Activated CD4-positive, alpha-beta T cell treated with anti-CD3 and anti-CD28 coated beads, Interleukin-2, amount 10 ng/mL, durations not matched to agents 24 days and 14 days (primary cell): ENCODE results near the gene TXK. TPM values are rescaled to one million over a fixed set of nuclear protein-coding genes. Genes with fewer than 3 reads are reported as not detected.

Experiments used
- DNase-seq: peaks from one replicate; pipeline ENCODE4 v3.0.0; 2022
- H3K27ac Mint-ChIP-seq: one replicate; pipeline ENCODE4 v1.8.0; 2022; ENCODE audit warnings: mild to moderate bottlenecking, mixed read lengths
- H3K27me3 Mint-ChIP-seq: one replicate; pipeline ENCODE4 v1.8.0; 2022; ENCODE audit warnings: mixed read lengths
- H3K36me3 Mint-ChIP-seq: one replicate; pipeline ENCODE4 v1.8.0; 2022; ENCODE audit warnings: low read depth, mild to moderate bottlenecking, mixed read lengths
- H3K4me1 Mint-ChIP-seq: one replicate; pipeline ENCODE4 v1.8.0; 2021; ENCODE audit warnings: mixed read lengths
- H3K4me3 Mint-ChIP-seq: one replicate; pipeline ENCODE4 v1.8.0; 2022; ENCODE audit warnings: mild to moderate bottlenecking, moderate library complexity, mixed read lengths
- H3K9me3 Mint-ChIP-seq: one replicate; pipeline ENCODE4 v1.8.0; 2021; ENCODE audit warnings: mixed read lengths
- intact Hi-C: fragments of 100-400 bp; cut with micrococcal nuclease; formaldehyde crosslinking; loops from one replicate; pipeline ENCODE4 v1.15.1; 2023
- total RNA-seq: library from RNA; stranded (reverse); gene quantifications from 2 replicates; pipeline ENCODE4 v1.2.3, GENCODE V29; 2022

Gene TXK
- total RNA-seq, 1 donor from 2014 or later = 7.6 TPM

GRCh38 chr4:48078862-48079655, 55.0 kb downstream of the TXK start:
- intact Hi-C loops = no loop called here
- Mint-ChIP-seq H3K9me3 (no peaks in the 10 kb centered on the region), H3K4me1 (peaks cover 11% of the 10 kb centered on the region), H3K27ac (no peak overlapping the region), H3K4me3 (no peak overlapping the region), H3K36me3 (peaks cover 46% of the 10 kb centered on the region), H3K27me3 (no peaks in the 10 kb centered on the region)
- no peak for DNase-seq

- H3K36me3 Mint-ChIP-seq = peaks cover 46% of the 10 kb centered on the region
- intact Hi-C loops = no loop called here
Measured at GRCh38 chr4:48078425-48078824, 55.6 kb downstream of the TXK start.

GRCh38 chr4:48074657-48075056, 59.4 kb downstream of the TXK start:
- Mint-ChIP-seq H3K27ac (no peak overlapping the region), H3K9me3 (no peaks in the 10 kb centered on the region), H3K36me3 (peaks cover 42% of the 10 kb centered on the region), H3K4me3 (no peak overlapping the region), H3K27me3 (no peaks in the 10 kb centered on the region), H3K4me1 (peaks cover 4% of the 10 kb centered on the region)
- intact Hi-C loops = no loop called here
- DNase-seq = no peak

More at GRCh38 chr4:48078425-48078824, 55.6 kb downstream of the TXK start:
- H3K27me3 Mint-ChIP-seq = no peaks in the 10 kb centered on the region
- no peak for DNase-seq
- H3K4me3 Mint-ChIP-seq = no peak overlapping the region
- H3K4me1 Mint-ChIP-seq = peaks cover 11% of the 10 kb centered on the region
- H3K27ac Mint-ChIP-seq = no peak overlapping the region
- no peaks in the 10 kb centered on the region for H3K9me3 Mint-ChIP-seq

- Mint-ChIP-seq H3K9me3 (no peaks in the 10 kb centered on the region), H3K27me3 (no peaks in the 10 kb centered on the region), H3K4me1 (no peaks in the 10 kb centered on the region), H3K27ac (no peak overlapping the region), H3K36me3 (peaks cover 44% of the 10 kb centered on the region), H3K4me3 (no peak overlapping the region)
- intact Hi-C loops = no loop called here
- DNase-seq = no peak
Measured at GRCh38 chr4:48073567-48074103, 60.4 kb downstream of the TXK start.

- H3K27me3 Mint-ChIP-seq = no peaks in the 10 kb centered on the region
- intact Hi-C loops = no loop called here
- H3K27ac Mint-ChIP-seq = no peak overlapping the region
- H3K4me3 Mint-ChIP-seq = no peak overlapping the region
- H3K4me1 Mint-ChIP-seq = peaks cover 2% of the 10 kb centered on the region
- H3K9me3 Mint-ChIP-seq = no peaks in the 10 kb centered on the region
- DNase-seq = no peak
- H3K36me3 Mint-ChIP-seq = peaks cover 56% of the 10 kb centered on the region
Measured at GRCh38 chr4:48071191-48071590, 62.9 kb downstream of the TXK start.

GRCh38 chr4:48069026-48069425, 65.0 kb downstream of the TXK start:
- Mint-ChIP-seq H3K4me3 (no peak overlapping the region), H3K4me1 (peaks cover 15% of the 10 kb centered on the region), H3K36me3 (peaks cover 56% of the 10 kb centered on the region), H3K27ac (no peak overlapping the region), H3K27me3 (no peaks in the 10 kb centered on the region), H3K9me3 (no peaks in the 10 kb centered on the region)
- DNase-seq = no peak
- intact Hi-C loops = loop anchor here (5.0 kb wide), 1 partner anchor 37 kb away; no protein-coding TSS in a partner anchor

GRCh38 chr4:48068182-48068581, 65.9 kb downstream of the TXK start:
- H3K4me3 Mint-ChIP-seq = no peak overlapping the region
- H3K27me3 Mint-ChIP-seq = no peaks in the 10 kb centered on the region
- peaks cover 52% of the 10 kb centered on the region for H3K36me3 Mint-ChIP-seq
- intact Hi-C loops = loop anchor here (5.0 kb wide), 1 partner anchor 36 kb away; no protein-coding TSS in a partner anchor
- no peak overlapping the region for H3K27ac Mint-ChIP-seq
- DNase-seq = no peak
- no peaks in the 10 kb centered on the region for H3K9me3 Mint-ChIP-seq
- peaks cover 15% of the 10 kb centered on the region for H3K4me1 Mint-ChIP-seq

GRCh38 chr4:48067536-48067935, 66.5 kb downstream of the TXK start:
- no peak for DNase-seq

GRCh38 chr4:48065587-48066052, 68.4 kb downstream of the TXK start:
- H3K4me3 Mint-ChIP-seq = no peak overlapping the region
- DNase-seq = no peak
- peaks cover 12% of the 10 kb centered on the region for H3K9me3 Mint-ChIP-seq
- peaks cover 15% of the 10 kb centered on the region for H3K4me1 Mint-ChIP-seq
- intact Hi-C loops = loop anchor here (2.0 to 5.0 kb wide), 4 partner anchors 19 to 45 kb away; no protein-coding TSS in a partner anchor
- peaks cover 44% of the 10 kb centered on the region for H3K36me3 Mint-ChIP-seq
- H3K27ac Mint-ChIP-seq = peak overlapping the region; percentile 43
- no peaks in the 10 kb centered on the region for H3K27me3 Mint-ChIP-seq

More at GRCh38 chr4:48067536-48067935, 66.5 kb downstream of the TXK start:
- peaks cover 15% of the 10 kb centered on the region for H3K4me1 Mint-ChIP-seq
- intact Hi-C loops = loop anchor here (5.0 kb wide), 1 partner anchor 35 kb away; no protein-coding TSS in a partner anchor
- H3K27ac Mint-ChIP-seq = no peak overlapping the region
- peaks cover 53% of the 10 kb centered on the region for H3K36me3 Mint-ChIP-seq
- H3K4me3 Mint-ChIP-seq = no peak overlapping the region
- no peaks in the 10 kb centered on the region for H3K27me3 Mint-ChIP-seq
- H3K9me3 Mint-ChIP-seq = no peaks in the 10 kb centered on the region

- no peak for DNase-seq
- peaks cover 15% of the 10 kb centered on the region for H3K4me1 Mint-ChIP-seq
- H3K36me3 Mint-ChIP-seq = peaks cover 35% of the 10 kb centered on the region
- intact Hi-C loops = loop anchor here (2.0 kb wide), 3 partner anchors 18 to 44 kb away; no protein-coding TSS in a partner anchor
- H3K27ac Mint-ChIP-seq = no peak overlapping the region
- peaks cover 17% of the 10 kb centered on the region for H3K9me3 Mint-ChIP-seq
- no peak overlapping the region for H3K4me3 Mint-ChIP-seq
- H3K27me3 Mint-ChIP-seq = peaks cover 2% of the 10 kb centered on the region
Measured at GRCh38 chr4:48064349-48064748, 69.7 kb downstream of the TXK start.

- no peak for DNase-seq
- Mint-ChIP-seq H3K9me3 (peaks cover 21% of the 10 kb centered on the region), H3K27ac (no peak overlapping the region), H3K4me1 (no peaks in the 10 kb centered on the region), H3K4me3 (no peak overlapping the region), H3K27me3 (peaks cover 2% of the 10 kb centered on the region), H3K36me3 (peaks cover 5% of the 10 kb centered on the region)
- intact Hi-C loops = no loop called here
Measured at GRCh38 chr4:48058617-48059530, 75.2 kb downstream of the TXK start.

GRCh38 chr4:48051078-48051477, 83.0 kb downstream of the TXK start:
- Mint-ChIP-seq H3K27ac (no peak overlapping the region), H3K36me3 (peaks cover 1% of the 10 kb centered on the region), H3K9me3 (no peaks in the 10 kb centered on the region), H3K4me1 (peaks cover 22% of the 10 kb centered on the region), H3K27me3 (peaks cover 37% of the 10 kb centered on the region), H3K4me3 (no peak overlapping the region)
- DNase-seq = no peak
- intact Hi-C loops = no loop called here

- Mint-ChIP-seq H3K4me3 (no peak overlapping the region), H3K4me1 (peaks cover 26% of the 10 kb centered on the region), H3K36me3 (peaks cover 1% of the 10 kb centered on the region), H3K9me3 (no peaks in the 10 kb centered on the region), H3K27me3 (peaks cover 46% of the 10 kb centered on the region), H3K27ac (peak overlapping the region; percentile 0)
- DNase-seq = no peak
- intact Hi-C loops = loop anchor here (5.0 to 10.0 kb wide), 2 partner anchors 38 to 295 kb away; partner anchors contain the start of gene SLAIN2
Measured at GRCh38 chr4:48049483-48049882, 84.6 kb downstream of the TXK start.
